Gastroesophageal sphincter (tissue), 4 donors: ENCODE data around the gene CFAP251. TPM values are rescaled to one million over a fixed set of nuclear protein-coding genes. Genes with fewer than 3 reads are reported as not detected.

ENCODE experiments used
- ATAC-seq: fragments of 150-250 bp; one replicate; pipeline ENCODE4 v1.9.1; 2016; ENCODE audit warnings: mild to moderate bottlenecking, moderate library complexity
- H3K27ac ChIP-seq, 4 donors: fragments of 200-600 bp; sonication (generic) in 3 of 4; 1 replicate in 3 of 4; 2 replicates in 1 of 4; pipeline ENCODE4 v1.5.1; 2016 to 2019
- H3K27me3 ChIP-seq: fragments of 200-600 bp; sonication (generic); one replicate; pipeline ENCODE4 v1.5.1; 2019
- H3K36me3 ChIP-seq, 2 donors: fragments of 200-600 bp; sonication (generic); one replicate each; pipeline ENCODE4 v1.5.1; 2019; ENCODE audit warnings: control low read depth in 1 of 2
- H3K4me1 ChIP-seq, 3 donors: fragments of 200-600 bp; sonication (generic); 1 replicate in 2 of 3; 2 replicates in 1 of 3; pipeline ENCODE4 v1.5.1; 2016 to 2019; ENCODE audit warnings: control low read depth in 2 of 3
- H3K4me3 ChIP-seq, 2 donors: fragments of 200-600 bp; sonication (generic); one replicate each; pipeline ENCODE4 v1.5.1; 2019; ENCODE audit warnings: mild to moderate bottlenecking in 1 of 2, moderate library complexity in 1 of 2
- H3K9me3 ChIP-seq, 3 donors: fragments of 200-600 bp; sonication (generic); one replicate each; pipeline ENCODE4 v1.5.1; 2017 to 2019; ENCODE audit warnings: control low read depth in 2 of 3
- CTCF ChIP-seq, 4 experiments: fragments of 200-600 bp in 2 of 4; fragments of 450-650 bp in 2 of 4; sonication (generic) in 1 of 4; IDR thresholded peaks; one replicate each; pipeline ENCODE4 v1.5.1; 2017 to 2019; ENCODE audit warnings: antibody characterized with exemption in 4 of 4, mild to moderate bottlenecking in 2 of 4, moderate library complexity in 2 of 4
- EP300 ChIP-seq: sonication (generic); formaldehyde crosslinking; IDR thresholded peaks from one replicate; pipeline ENCODE4 v1.6.1; 2017; ENCODE audit warnings: antibody characterized with exemption, mild to moderate bottlenecking
- POLR2A ChIP-seq, 2 donors: fragments of 450-650 bp; IDR thresholded peaks; one replicate each; pipeline ENCODE4 v1.6.1; 2017; ENCODE audit warnings: antibody characterized with exemption in 2 of 2, mild to moderate bottlenecking in 2 of 2, moderate library complexity in 1 of 2
- POLR2AphosphoS5 ChIP-seq: sonication (generic); formaldehyde crosslinking; IDR thresholded peaks from one replicate; pipeline ENCODE4 v1.6.1; 2017; ENCODE audit warnings: antibody characterized with exemption
- WGBS, 2 donors: methylation state at CpG; one replicate each; pipeline ENCODE4 v1.1.5; 2018; ENCODE audit warnings: low coverage in 1 of 2; 5-methylcytosine and 5-hydroxymethylcytosine counted together
- total RNA-seq, 4 donors: library from RNA; depleted of rRNA; stranded (reverse); fragments of >200 nt; gene quantifications; one replicate each; pipeline ENCODE4 v1.1.0, GENCODE V29; 2016

Gene CFAP251
- total RNA-seq, 4 donors from 2014 or later = 0.35 to 1.9 (median 1.2) TPM

GRCh38 chr12:121990114-121990647 is 71.8 kb downstream of the CFAP251 start:
- no peaks in the 10 kb centered on the region for H3K36me3 ChIP-seq
- ATAC-seq = no peak
- H3K27me3 ChIP-seq = no peaks in the 10 kb centered on the region
- WGBS, 2 donors = 100% methylated on average over 1 to 2 of the region's 6 CpGs
- TF ChIP-seq CTCF (IDR thresholded peaks at IDR 0.05) (no peak), POLR2A (IDR thresholded peaks at IDR 0.05) (no peak), EP300 (no peak), POLR2AphosphoS5 (no peak)
- H3K4me1 ChIP-seq = no peaks in the 10 kb centered on the region
- H3K9me3 ChIP-seq = no peaks in the 10 kb centered on the region
- H3K4me3 ChIP-seq = no peak overlapping the region
- H3K27ac ChIP-seq = no peak overlapping the region

GRCh38 chr12:121990692-121991603 is 72.6 kb downstream of the CFAP251 start:
- H3K36me3 ChIP-seq = no peaks in the 10 kb centered on the region
- no peak for TF ChIP-seq CTCF (IDR thresholded peaks at IDR 0.05)
- no peak for TF ChIP-seq POLR2AphosphoS5
- no peak for TF ChIP-seq POLR2A (IDR thresholded peaks at IDR 0.05)
- TF ChIP-seq EP300 = no peak
- no peak overlapping the region for H3K27ac ChIP-seq
- no peaks in the 10 kb centered on the region for H3K27me3 ChIP-seq
- H3K4me1 ChIP-seq = no peaks in the 10 kb centered on the region
- ATAC-seq = no peak
- 62 to 79% methylated on average over 3 to 8 of the region's 10 CpGs for WGBS, 2 donors
- no peaks in the 10 kb centered on the region for H3K9me3 ChIP-seq
- no peak overlapping the region for H3K4me3 ChIP-seq

- TF ChIP-seq POLR2AphosphoS5 (no peak), EP300 (no peak), CTCF (IDR thresholded peaks at IDR 0.05) (no peak), POLR2A (IDR thresholded peaks at IDR 0.05) (no peak)
- Histone ChIP-seq H3K27me3 (no peaks in the 10 kb centered on the region), H3K9me3 (no peaks in the 10 kb centered on the region), H3K4me1 (no peaks in the 10 kb centered on the region), H3K27ac (no peak overlapping the region), H3K4me3 (no peak overlapping the region), H3K36me3 (no peaks in the 10 kb centered on the region)
- ATAC-seq = no peak
- 68 to 92% methylated on average over 11 to 20 of the region's 21 CpGs for WGBS, 2 donors
Observed at GRCh38 chr12:121992059-121992879, 73.9 kb downstream of the CFAP251 start.

- 51 to 71% methylated on average over 9 of the region's 9 CpGs for WGBS, 2 donors
- TF ChIP-seq CTCF (IDR thresholded peaks at IDR 0.05) = no peak
- Histone ChIP-seq H3K9me3 (peaks cover 0 to 7% (median 0%) of the 10 kb centered on the region in 3 donors), H3K4me1 (no peaks in the 10 kb centered on the region), H3K36me3 (no peaks in the 10 kb centered on the region), H3K27ac (no peak overlapping the region), H3K27me3 (no peaks in the 10 kb centered on the region), H3K4me3 (no peak overlapping the region)
- ATAC-seq = no peak
Observed at GRCh38 chr12:121996050-121996944, 77.9 kb downstream of the CFAP251 start.
